ENCODE data around the gene HOXB2.

Gene HOXB2

DNA sequence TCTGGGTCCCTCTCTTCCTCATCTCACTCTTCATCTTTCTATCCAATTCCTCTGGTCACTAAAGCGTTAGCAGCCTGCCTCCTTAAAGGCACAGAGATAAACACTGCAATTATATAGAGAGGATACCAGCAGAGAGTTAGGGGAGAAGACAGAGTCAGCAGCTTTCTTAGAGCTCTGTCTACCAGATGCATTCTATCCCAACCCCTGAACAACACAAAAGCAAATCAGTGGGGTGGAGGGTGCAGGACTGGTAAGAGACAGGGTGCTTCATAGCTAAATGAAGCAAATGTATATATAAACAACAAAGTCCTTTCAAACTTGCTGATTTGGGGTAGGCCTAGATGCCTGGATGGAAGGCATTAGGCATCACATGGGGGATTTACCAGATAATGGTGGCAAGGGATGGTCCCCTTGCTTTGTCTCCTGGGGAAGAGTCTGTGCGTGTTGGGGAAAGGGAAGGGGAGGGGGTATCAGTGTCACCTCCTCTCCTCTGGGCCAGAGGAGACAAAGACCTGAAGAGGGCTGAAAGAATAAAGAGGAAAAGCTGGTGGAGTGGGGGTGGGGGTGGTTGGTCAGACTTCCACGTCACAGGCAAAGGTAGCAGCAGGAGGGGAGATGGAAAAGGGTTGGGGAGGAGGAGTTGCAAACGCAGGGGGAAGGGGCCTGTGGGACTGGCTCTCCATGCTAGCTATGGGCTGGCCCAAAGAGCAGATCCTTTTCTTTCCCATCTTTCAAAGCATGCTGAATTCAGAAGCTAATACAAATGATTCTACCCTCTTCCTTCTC, 21.2 kb upstream of the HOXB2 start:
- no peak for DNase-seq (ENCODE audit: low read depth in 2 of 2)

DNA sequence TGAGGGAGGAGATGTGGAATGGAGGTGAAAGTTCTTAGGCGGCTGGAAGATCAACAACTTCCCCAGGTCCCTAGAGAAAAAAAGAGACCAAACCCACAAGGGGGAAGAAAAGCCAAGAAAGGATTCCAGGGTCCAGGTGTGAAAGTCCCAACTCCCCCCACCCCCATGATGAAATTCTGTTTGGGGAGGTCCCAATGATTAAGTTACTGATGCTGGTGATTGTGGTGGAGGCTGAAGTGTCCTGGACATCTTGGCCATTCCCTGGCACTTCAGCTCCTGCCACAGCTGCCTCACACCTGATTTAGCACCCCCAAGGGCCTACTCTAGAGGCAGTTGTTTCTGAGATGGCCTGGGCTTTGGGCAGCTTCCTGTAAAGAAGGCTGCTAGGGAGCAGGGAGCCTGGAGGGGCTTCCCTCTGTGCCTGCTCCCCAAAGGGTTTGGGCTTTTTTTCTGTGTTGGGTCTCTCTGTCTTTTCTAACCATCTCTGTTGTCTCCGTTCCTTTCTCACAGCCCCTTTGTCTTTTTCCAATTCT, 20.2 kb upstream of the HOXB2 start:
- DNase-seq (ENCODE audit: low read depth in 2 of 2) = no peak

DNA sequence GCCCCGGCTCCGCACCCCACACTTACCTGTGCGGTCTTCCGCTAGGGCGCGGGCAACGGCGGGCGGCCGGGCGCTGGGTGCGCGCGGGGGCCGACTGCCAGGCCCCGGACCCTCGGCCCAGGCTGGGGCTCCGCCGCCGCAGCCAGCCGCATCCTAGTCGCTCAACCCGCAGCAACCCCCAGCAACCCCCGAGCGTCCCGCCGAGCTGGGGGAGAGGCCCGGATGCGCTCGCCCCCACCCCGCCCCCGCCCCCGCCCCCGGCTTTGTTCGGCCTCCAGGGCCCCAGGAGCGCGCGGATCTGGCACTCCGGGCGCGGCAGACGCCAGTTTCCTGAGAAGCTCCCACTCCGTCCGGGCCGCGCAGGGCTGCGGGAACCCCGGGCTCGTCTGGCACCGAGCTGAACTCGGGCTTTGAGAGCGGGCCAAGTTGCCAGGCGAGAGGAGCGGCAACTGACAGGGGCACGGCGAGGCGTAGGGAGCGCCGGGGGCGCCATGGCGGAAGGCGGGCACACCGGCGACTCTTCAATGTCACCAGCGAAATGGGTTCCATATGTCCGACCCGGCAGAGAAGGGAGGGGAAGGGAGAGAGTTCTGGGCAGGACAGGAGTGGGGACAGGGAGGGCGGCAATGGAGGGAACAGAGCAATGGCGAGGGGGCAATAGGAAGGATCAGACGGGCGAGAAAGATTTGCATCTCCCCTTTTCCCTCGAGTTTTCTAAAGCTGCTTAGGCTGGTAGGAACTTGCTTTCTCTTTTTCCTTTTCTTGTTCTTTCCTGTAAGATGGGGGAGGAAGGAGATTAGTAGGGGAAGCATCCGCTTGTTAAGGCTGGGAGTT, 19.5 kb upstream of the HOXB2 start:
- DNase-seq (ENCODE audit: low read depth in 2 of 2) = no peak

DNA sequence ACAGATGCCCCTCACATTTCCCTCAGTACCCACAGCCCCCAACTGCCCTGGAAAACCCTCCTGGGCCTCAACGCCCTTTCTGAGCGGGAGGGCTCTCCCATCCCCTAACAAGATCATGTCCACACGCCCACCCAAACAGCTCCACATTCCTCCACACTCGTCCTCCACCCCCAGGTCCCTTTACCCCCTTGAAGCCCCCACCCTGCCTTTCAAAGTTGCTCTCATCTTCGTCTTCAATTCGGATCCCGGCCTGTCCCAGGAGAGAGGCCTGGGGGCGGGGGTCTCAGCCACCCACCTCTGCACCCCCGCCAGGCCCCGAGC, 18.9 kb upstream of the HOXB2 start:
- DNase-seq (ENCODE audit: low read depth in 2 of 2) = no peak

DNA sequence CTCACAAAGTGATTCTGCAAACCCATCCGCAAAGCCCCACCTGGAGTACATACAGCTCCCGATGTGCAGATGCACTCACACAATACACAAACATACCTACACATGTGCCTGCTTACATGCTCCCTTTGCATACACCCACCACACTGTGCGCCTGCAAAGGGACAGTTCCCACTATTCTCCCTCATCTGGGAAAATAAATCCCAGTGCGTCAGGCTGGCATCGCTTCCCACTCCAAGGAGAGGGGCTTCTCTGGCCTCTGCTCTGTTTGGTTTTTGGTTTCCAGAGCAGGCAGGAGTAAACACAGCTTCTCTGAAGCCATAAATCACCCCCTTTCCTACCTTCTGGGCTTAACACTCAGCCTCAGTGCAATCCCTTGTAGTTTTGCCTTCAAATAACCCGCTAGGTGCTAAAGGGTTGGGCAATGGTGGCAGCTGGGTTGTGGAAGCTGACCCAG, 18.5 kb upstream of the HOXB2 start:
- no peak for DNase-seq (ENCODE audit: low read depth in 2 of 2)

DNA sequence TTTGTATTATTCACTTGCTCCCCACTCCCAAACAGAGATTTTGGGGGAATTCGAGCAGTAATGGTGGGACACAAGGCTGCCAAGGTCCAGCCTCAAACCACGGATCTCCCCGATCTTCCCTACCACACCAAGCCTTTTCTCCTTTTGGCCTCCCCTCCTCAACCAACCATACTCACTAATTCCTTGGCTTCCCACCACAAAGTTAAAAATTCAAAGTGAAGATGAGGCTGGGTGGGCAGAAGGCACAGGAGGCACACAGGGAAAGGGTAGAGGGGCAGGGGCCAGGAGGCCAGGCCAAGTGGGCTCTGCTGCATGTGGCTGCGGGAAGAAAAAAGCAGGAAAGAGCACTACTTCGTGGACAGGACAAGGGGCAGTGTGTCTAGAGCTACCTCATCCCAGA, 18.0 kb upstream of the HOXB2 start:
- DNase-seq (ENCODE audit: low read depth in 2 of 2) = no peak

DNA sequence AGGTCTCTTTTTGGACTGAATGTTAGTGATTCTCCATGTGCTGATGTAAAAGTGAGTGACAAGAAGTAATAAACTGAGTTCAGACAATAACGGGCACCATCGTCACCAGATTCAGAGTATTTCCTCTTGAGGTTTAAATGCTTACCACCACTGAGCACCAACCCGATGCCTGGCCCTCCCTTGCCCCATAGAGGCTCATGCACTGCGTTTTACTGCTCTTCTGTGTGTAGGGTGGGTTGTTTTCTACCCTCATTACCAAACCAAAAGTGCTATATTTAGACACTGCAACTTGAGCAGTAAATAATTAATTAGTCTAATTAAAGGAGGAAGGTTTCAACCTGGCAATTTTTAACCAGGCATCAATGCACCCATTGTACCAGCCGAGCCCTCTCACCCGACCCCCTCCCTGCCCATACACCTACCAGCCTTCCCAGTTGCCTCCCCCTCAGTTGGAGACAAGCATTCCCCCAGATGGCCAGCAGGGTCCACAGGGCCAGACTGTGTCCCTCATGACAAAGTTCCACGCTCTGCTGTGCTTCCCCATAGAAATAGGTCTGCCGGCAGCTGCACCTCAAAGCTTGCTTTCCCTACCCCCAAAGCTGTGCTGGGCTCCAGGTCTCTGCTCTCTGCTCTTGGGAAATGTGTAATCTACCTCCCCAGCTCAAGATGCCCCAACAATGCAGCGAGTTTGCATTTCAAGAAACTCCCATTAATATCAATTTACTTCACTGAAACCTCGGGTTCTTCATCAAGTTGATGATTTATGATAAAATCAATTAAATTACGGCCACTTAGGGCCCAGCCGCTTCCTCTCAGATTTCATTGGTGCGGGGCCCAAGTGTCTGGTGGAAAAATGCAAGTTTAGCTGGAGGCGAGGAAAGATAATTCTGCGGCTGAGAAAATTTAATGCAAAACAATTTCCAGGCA, 17.2 kb upstream of the HOXB2 start:
- no peak for DNase-seq (ENCODE audit: low read depth in 2 of 2)

DNA sequence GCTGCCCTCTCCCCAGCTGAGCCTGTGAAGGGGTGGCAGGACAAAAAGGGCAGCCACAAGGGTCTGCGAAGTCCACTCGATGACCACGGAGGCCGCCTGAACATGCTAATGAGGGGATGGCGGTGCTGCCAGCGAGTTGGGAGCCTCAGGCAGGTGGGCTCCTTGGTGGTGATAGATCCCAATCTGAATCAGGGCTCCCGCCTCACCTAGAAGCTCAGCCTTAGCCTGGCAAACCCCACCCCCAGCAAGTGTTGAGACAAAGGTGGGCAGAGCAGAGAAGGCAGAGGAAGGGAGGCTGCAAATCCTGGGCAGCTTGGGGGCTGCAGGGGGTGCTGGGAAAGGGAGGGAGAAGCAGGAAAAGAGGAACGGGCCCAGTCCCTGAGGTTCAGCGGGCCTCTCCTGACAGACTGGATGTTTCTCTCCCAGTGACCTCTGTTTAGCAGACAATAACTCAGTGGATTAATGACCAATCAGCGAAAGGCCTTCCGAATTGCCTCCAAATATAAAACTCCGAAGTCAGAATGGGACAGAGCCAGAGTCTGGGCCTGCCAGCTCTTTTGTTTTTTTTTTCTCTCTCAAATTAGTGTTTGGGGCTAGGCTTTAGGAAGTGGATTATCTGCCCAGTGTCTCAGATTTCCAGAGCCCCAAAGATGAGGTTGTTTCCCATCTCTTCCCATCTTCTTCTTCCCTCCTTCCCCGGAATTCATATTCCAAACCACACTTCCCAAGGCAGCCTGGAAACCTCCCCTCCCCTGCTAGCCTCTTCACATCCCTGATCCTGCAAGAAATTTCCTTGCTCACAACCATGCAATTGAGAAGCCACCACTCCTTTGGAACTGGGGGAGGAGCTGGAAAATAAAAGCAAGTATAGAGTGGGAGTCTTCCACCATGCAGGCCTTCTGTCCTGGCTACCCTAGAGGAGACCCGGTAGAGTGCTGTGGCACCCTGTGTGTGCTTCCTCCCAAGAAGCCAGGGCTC, 15.2 kb upstream of the HOXB2 start:
- DNase-seq (ENCODE audit: low read depth in 2 of 2) = no peak

DNA sequence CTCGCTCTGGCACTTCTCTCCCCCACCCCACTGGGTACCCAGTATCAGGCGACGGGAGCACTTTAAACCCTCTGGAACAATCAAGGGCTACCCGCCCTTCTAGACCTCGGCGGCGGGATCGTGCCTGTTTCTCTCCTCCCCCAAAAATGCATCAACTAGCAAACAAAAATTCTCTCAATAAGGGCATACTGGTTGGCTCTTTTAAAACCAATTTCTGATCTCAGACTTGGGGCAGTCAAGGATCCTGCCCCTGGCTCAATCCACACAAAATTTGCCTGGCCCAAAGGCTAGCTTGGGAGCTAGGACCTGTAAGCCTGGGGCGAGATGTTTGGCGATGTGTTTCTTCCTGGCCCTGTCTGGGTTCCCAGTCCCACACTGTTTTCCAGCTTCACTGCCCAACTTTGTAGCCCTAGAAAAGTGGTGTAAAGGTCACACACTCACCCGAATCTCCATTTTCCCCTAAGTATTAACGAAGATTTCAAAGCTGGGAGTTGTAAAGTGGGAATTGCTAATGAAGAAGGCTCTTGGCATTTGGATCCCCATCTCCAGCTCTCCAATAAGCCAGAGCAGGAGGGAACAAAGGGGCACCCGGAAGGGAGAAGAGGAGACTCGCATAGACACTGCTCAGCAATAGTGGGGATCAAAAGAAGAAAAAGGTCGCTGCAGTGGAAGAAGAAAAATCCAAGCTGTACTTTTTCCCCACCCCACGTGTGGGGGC, 14.4 kb upstream of the HOXB2 start:
- DNase-seq (ENCODE audit: low read depth in 2 of 2) = no peak

DNA sequence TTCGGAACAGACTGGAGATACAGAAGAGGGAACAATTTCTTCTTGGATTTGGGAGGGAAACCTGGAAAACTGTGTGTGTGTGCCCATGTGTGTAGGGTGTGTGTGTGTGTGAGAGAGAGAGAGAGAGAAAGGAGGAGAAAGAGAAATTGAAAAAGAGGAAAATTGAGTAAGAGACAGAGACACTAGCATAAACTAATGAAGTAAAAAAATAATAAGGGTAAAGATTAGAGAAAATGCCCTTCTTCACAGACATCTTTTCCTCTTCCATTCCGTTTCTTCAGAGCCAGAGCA, 13.9 kb upstream of the HOXB2 start:
- DNase-seq (ENCODE audit: low read depth in 2 of 2) = no peak

DNA sequence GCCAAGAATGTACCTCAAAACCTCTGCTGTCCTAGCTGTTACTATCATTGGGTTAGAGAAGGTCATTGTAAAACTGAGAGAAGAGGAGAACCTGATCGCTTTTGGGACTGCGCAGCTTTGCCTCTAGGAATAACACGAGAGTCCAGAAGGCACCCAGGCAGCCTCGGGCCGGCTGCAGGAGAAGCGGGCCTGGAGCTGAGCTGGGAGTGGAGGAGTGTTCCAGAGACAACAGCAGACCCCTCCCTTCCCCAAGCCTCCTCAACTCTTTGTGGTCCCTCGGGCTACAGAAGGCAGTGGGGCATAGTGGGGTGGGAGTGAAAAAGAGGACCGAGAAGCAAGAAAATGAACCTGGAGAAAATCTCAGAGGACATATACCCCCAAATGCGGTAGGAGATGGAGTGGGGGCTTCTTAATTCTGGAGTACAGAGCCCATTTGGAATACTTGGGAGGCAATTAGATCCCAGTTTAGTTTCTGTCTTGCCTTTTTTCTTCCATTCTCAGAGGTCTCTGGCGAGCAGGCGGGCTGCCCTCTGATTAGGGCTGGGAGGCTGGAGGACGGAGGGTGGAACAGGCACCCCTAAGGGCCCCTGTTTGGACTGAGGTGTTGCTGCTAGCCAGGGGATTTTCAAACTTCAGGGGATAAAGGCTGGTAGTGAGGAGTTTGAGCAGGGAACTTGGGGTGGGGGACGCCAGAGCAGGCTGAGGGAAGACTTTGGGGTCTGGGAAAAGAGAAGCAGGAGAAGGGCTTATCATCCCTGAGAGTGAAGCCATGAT, 13.3 kb upstream of the HOXB2 start:
- DNase-seq (ENCODE audit: low read depth in 2 of 2) = no peak

DNA sequence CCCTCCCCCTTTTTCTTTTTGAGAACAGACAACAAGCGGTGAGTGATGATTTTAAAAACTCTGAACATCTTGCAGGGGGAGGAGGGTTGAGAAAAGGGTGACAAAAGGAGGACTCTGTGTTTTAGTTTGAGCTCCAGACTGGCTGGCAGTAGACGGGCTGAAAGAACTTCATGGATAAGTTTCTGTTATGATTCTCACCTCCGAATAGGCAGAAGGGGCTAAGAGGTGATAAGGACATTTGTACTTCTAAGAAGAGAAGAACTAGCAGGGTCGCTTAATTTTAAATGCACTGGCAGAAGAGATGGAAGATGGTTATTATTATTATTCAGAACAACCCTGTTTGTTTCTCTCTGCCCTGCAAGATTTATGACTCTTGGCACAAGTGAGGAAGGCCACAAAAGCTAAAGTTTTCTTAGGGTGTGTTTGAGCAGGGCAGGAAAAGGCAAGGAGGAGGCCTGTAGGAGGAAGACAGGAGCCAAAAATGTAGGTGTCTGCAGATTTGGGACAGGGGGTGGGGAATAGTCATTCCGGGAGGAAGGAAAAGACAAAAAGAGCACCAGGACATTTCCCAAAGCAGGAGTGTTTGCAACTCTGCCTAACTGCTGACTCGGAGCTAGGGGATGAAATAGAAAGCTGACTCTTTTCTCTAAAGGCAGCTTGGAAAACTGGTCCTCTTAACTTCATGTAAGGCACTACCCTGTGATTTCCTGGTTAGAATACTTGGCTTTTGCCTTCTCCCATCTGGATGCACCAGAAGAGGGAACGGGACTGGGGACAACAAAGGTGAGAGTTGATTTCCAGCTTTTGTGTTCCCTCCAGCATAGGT, 11.9 kb upstream of the HOXB2 start:
- no peak for DNase-seq (ENCODE audit: low read depth in 2 of 2)

DNA sequence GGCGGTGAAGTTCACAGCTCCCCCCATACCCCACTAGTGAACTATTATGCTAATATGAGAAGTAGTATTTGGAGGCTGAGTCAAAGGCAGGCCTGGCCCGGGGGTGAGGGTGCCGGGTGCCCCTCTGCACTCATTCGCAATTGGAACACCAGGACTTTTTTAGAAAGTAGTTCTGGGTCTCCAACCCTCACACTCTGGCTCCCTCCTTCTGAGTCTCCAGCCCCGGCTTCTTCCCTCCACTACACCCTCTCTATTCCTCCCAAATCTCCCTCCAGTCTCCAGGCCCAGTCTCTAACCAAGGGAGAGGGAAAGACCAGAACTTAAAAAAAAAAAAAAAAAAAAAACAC, 11.3 kb upstream of the HOXB2 start:
- no peak for DNase-seq (ENCODE audit: low read depth in 2 of 2)

DNA sequence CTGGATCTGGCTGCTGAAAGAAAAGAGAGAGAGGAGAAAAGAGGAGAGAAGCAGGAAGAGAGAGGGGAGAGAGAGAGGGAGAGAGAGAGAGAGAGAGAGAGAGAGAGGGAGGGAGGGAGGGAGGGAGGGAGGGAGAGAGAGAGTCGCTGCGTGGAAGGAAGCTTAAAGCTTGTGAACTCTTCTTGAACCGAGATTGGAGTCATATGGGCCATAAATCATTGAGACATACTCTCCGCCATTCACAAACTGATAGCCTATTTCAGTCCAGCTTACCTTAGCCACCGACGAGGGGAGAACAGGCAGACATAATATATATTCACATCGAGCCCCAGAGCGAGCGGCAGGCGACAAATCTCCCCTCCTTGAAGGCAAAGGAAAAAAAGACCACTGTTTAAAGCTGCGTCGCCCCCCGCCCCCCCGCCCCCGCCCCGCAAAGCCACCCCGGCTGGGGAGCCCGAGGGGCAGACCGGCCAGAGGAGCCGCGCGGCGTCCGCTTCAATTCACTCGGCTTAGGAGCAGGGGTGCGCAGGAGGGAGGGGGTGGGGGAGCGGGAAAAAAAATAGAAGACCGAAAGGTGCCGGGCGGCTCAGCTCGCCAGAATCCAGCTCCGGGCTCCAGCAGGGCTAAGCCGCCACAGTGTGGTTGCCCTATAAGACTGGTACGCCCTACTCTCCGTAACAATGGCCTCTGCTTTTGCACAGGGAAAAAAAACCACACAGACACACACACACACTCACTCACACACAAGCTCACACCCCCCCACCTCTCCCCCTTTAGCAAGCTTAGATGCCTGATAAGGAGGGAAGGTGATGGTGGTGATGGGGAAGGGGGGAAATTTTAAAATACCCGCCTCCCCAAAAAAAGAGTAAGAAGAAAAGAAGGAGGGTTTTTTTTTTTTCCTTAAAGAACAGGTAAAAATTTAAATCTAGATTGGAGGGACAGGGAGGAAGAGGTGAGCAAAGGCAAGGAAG, 10.6 kb upstream of the HOXB2 start:
- no peak for DNase-seq (ENCODE audit: low read depth in 2 of 2)

DNA sequence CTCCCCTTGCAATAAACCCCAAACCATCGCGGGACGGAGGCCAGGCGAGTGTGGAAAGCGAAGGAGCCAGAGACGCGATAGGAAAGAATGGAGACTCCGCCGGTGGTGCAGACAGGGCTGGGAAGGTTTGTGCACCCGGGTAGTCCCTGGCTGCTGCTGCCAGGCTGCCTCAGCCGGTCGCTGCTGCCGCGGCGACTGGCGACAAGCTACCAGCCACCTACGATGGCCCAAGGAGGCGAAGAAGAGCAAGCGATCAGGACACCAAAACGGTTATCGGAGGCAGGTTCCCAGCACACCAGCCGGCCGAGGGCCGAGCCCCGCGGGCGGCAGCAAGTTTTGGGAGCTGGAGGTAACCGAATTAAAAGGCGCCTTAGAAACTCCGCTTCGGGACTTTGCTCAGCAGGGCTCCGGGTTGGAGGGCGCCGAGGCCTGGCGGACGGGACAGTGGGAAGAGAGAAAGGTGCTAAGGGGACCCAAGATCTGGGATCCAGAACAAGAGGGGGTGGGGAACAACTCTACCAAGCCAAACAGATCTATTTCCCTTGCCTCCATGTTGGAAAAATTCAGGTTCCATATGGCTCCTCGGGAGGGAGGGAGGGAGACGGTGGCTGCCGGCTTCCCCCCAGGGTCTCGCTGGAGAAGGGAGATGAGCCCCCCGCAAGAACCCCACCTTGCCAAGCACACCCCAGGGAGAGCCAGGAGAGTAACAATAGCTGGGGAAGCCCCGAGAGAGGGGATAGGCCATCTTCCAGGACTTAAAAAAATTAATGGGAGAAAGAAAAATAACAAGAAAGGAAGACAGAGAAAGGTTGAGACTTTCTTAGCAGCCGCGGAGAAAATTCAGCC, 9.7 kb upstream of the HOXB2 start:
- DNase-seq (ENCODE audit: low read depth in 2 of 2) = no peak

DNA sequence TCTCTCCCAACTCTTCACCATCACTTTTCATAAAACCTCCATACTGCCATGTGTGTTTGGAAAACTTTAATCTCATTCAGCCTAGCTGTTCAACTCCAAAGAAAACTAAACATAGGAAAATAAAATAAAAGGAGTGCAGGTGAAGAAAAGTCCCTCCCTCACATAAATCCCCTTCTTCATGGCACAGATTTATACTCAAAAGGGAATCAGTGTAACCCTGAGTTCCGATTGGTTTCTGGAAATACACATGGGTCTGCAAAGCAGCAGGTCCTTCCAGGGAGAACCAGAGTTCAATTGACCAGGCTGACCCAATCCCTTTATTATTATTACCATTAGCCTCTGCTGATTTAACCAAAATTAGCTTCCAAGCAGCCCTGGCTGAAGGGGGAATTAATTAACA, 8.9 kb upstream of the HOXB2 start:
- no peak for DNase-seq (ENCODE audit: low read depth in 2 of 2)

DNA sequence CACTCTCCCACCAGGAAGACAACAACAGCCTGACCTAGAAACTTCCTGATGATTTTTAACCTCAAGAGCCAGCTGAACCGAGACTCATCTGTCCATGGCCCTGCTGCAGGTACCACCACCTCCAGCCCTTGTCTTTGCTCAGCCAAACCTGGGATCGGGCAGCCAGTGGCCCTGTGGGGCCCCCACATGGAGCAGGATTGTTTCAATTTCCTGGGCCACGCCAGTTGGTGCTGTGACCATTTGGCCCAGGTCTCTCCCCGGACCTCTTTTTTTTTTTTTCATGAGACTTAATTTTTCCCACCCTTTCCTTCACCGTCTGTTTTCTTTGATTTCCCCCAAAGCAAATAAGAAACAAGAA, 8.3 kb upstream of the HOXB2 start:
- no peak for DNase-seq (ENCODE audit: low read depth in 2 of 2)
